GM06990 (cell line): ENCODE data around the gene CBL.

ENCODE experiments used
- DNase-seq: peaks from one replicate; pipeline ENCODE4 v3.0.0-alpha.2; 2011; ENCODE audit not compliant: insufficient read length; ENCODE audit errors: extremely low read depth
- H3K27me3 ChIP-seq: replicated peaks from 2 replicates; pipeline ENCODE4 v1.6.0; 2011; ENCODE audit warnings: low read length; ENCODE audit not compliant: control insufficient read depth, insufficient read depth
- H3K36me3 ChIP-seq: 2 replicates; pipeline ENCODE4 v1.5.1; 2011; ENCODE audit warnings: low read length; ENCODE audit not compliant: control insufficient read depth, insufficient read depth
- H3K4me3 ChIP-seq: replicated peaks from 2 replicates; pipeline ENCODE4 v1.5.1; 2011; ENCODE audit warnings: low read depth, mild to moderate bottlenecking, control low read depth, low read length
- CTCF ChIP-seq: IDR thresholded peaks from 2 replicates; pipeline ENCODE4 v1.5.1; 2011; ENCODE audit warnings: low read length, control low read depth, mild to moderate bottlenecking, inconsistent platforms; ENCODE audit not compliant: insufficient read depth, poor library complexity, severe bottlenecking

Gene CBL

GRCh38 chr11:119345685-119346084 is 139.5 kb downstream of the CBL start:
- Histone ChIP-seq H3K27me3 (peaks cover 2% of the 10 kb centered on the region), H3K36me3 (no peaks in the 10 kb centered on the region), H3K4me3 (no peak overlapping the region)
- no peak for DNase-seq
- TF ChIP-seq CTCF: no peak

- DNase-seq: no peak
- peaks cover 2% of the 10 kb centered on the region for H3K27me3 ChIP-seq
- no peak for TF ChIP-seq CTCF
- no peaks in the 10 kb centered on the region for H3K36me3 ChIP-seq
- no peak within 1 kb of the TSS for H3K4me3 ChIP-seq
Measured at GRCh38 chr11:119346605-119347004, 140.5 kb downstream of the CBL start, which contains the start of gene MFRP. MFRP (minus strand) TSS chr11:119346705; CDS start chr11:119346513, 192 bp downstream.

GRCh38 chr11:119347242-119347641 is 141.1 kb downstream of the CBL start:
- TF ChIP-seq CTCF: no peak
- Histone ChIP-seq H3K27me3 (peaks cover 2% of the 10 kb centered on the region), H3K4me3 (no peak overlapping the region), H3K36me3 (no peaks in the 10 kb centered on the region)
- no peak for DNase-seq

- DNase-seq: no peak
- Histone ChIP-seq H3K36me3 (no peaks in the 10 kb centered on the region), H3K27me3 (peaks cover 2% of the 10 kb centered on the region)
Measured at GRCh38 chr11:119347940-119348605, 141.9 kb downstream of the CBL start.

GRCh38 chr11:119350302-119350701 is 144.2 kb downstream of the CBL start:
- Histone ChIP-seq H3K36me3 (no peaks in the 10 kb centered on the region), H3K27me3 (no peaks in the 10 kb centered on the region; the same call in 1 of the 2 replicates), H3K4me3 (no peak overlapping the region)
- DNase-seq: no peak
- TF ChIP-seq CTCF: no peak

More at GRCh38 chr11:119347940-119348605, 141.9 kb downstream of the CBL start:
- H3K4me3 ChIP-seq: no peak overlapping the region
- no peak for TF ChIP-seq CTCF
